ENCODE data around the gene GNG12.

The GNG12 gene

GRCh38 chr1:67812226-67812625 is 21.0 kb downstream of the GNG12 start:
- no peak for DNase-seq

- DNase-seq: no peak
These were observed 21.5 kb downstream of the GNG12 start for GRCh38 chr1:67811781-67812180.

- DNase-seq: no peak
These were observed 23.4 kb downstream of the GNG12 start for GRCh38 chr1:67809887-67810286.

DNA sequence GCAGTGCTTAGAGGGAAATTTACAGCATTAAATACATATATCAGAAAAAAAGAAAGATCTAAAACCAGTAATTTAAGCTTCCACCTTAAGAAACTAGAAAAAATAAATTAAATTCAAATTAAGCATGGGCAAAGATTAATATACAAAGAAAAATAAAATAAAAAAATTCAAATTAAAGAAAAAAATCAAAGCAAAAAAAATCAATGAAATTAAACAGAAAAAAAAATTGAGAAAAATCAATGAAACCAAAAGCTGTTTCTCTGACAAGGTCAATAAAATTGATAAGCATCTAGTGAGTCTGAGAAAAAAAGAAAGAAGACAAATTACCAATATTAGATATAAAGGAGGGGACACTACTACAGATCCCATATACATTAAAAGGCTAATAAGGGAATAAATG is 26.0 kb downstream of the GNG12 start:
- no peak for DNase-seq

GRCh38 chr1:67804710-67805109 is 28.6 kb downstream of the GNG12 start:
- DNase-seq: no peak

- DNase-seq: no peak
These were observed 29.6 kb downstream of the GNG12 start for GRCh38 chr1:67803380-67804279.

DNA sequence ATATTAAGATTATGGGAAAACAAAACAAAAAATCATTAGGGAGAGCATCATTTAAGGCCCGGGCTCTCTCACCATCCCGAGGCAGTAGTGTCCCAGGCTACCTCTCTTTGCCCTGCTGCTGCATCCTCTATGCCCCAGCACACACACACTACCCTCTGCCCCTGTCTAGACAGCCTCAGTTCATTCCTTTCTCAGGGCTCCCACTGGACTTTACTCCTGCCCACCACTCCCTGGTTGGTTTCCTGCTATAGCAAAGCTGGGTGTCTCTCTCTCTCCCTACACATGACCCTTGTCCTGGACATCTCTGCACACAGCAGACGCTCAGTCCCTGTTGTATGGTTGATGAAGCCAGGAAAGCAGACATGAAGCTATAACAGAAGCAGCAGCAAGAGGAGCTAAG is 30.7 kb downstream of the GNG12 start:
- DNase-seq: no peak

- DNase-seq: no peak
These were observed 31.4 kb downstream of the GNG12 start for GRCh38 chr1:67801903-67802302.

GRCh38 chr1:67795179-67795912 is 37.9 kb downstream of the GNG12 start:
- DNase-seq: no peak

GRCh38 chr1:67793562-67793961 is 39.7 kb downstream of the GNG12 start:
- DNase-seq: no peak

- DNase-seq: no peak
These were observed 40.4 kb downstream of the GNG12 start for GRCh38 chr1:67792741-67793458.

- DNase-seq: no peak
These were observed 41.2 kb downstream of the GNG12 start for GRCh38 chr1:67792103-67792502.

GRCh38 chr1:67791686-67792085 is 41.6 kb downstream of the GNG12 start:
- DNase-seq: no peak

- DNase-seq: no peak
These were observed 42.0 kb downstream of the GNG12 start for GRCh38 chr1:67791261-67791660.

DNA sequence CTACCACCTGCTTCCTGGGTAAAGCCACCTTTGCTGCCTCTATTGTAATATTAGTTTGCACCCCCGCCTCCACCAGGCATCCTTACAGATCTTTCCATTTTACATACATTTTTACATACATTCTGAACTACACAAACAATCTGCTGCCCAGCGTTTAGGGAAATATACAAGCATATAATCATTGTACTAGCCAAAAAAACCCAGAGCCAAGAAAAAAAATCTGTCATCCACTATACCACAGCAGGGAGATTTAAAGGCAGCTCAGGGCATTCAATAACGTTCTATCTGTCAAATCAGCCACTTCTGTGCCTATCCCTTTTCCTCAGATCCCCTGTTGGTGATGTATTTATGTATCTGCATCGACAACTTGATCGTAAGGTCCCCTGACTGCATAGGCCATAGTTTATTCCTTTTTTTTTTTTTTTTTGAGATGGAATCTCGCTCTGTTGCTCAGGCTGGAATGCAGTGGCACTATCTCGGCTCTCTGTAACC is 43.0 kb downstream of the GNG12 start:
- DNase-seq: no peak

DNA sequence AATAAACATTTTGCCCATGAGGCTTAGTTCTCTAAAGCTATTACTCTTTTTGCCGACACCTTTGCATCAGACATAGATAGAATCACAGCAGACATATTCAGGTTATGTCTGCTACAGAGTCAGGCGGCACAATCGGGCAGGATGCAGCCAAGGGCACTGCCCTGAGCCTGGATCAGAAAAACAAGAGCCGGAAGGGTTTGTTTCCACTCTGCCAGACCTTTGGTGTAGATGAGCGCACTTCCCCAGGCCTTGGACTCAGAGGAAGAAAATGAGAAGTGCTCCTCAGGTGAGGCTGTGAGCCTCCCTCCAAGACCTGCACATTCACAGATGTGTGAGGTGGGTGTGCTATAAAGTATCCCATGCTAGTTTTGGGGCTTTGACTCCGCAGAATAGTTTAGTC is 43.7 kb downstream of the GNG12 start:
- no peak for DNase-seq

GRCh38 chr1:67788904-67789303 is 44.4 kb downstream of the GNG12 start:
- DNase-seq: no peak

GRCh38 chr1:67788238-67788790 is 45.0 kb downstream of the GNG12 start:
- DNase-seq: no peak

- DNase-seq: no peak
These were observed 45.5 kb downstream of the GNG12 start for GRCh38 chr1:67787746-67788145.

GRCh38 chr1:67785847-67786753 is 47.2 kb downstream of the GNG12 start:
- DNase-seq: no peak

- no peak for DNase-seq
These were observed 48.6 kb downstream of the GNG12 start for GRCh38 chr1:67784545-67785186.
